GM23248 (cell line): ENCODE data around the gene GALNT13. TPM values are rescaled to one million over a fixed set of nuclear protein-coding genes. Genes with fewer than 3 reads are reported as not detected.
"Not testable (repeated sequence)": the region's sequence is repeated elsewhere in the genome, so short reads cannot be mapped to it uniquely, and the experiment has no call there.

Source experiments
- DNase-seq: peaks from one replicate; pipeline ENCODE4 v3.0.0-alpha.2; 2015
- H2AFZ ChIP-seq: fragments of 200-600 bp; sonication (generic); 2 replicates; pipeline ENCODE4 v1.6.1; 2016; ENCODE audit warnings: antibody characterized with exemption
- H3F3A ChIP-seq: fragments of 200-600 bp; sonication (generic); 2 replicates; pipeline ENCODE4 v1.6.1; 2016; ENCODE audit warnings: mild to moderate bottlenecking, antibody characterized with exemption, mixed run types; ENCODE audit not compliant: insufficient read depth
- H3K27ac ChIP-seq: fragments of 200-600 bp; sonication (generic); 2 replicates; pipeline ENCODE4 v1.5.1; 2016; ENCODE audit warnings: mild to moderate bottlenecking
- H3K27me3 ChIP-seq: fragments of 200-600 bp; sonication (generic); replicated peaks from 2 replicates; pipeline ENCODE4 v1.6.1; 2016; ENCODE audit warnings: mild to moderate bottlenecking; ENCODE audit not compliant: insufficient read depth
- H3K36me3 ChIP-seq: fragments of 200-600 bp; sonication (generic); 2 replicates; pipeline ENCODE4 v1.6.1; 2016; ENCODE audit warnings: low read depth, mild to moderate bottlenecking
- H3K4me1 ChIP-seq: fragments of 200-600 bp; sonication (generic); 2 replicates; pipeline ENCODE4 v1.6.1; 2016; ENCODE audit warnings: mild to moderate bottlenecking; ENCODE audit not compliant: insufficient read depth
- H3K4me2 ChIP-seq: fragments of 200-600 bp; sonication (generic); one replicate; pipeline ENCODE4 v1.6.1; 2016; ENCODE audit warnings: mild to moderate bottlenecking; ENCODE audit not compliant: unreplicated experiment
- H3K4me3 ChIP-seq: fragments of 200-600 bp; sonication (generic); 2 replicates; pipeline ENCODE4 v1.5.1; 2016; ENCODE audit warnings: mild to moderate bottlenecking
- H3K79me2 ChIP-seq: fragments of 200-600 bp; sonication (generic); 2 replicates; pipeline ENCODE4 v1.6.1; 2016; ENCODE audit warnings: mild to moderate bottlenecking; ENCODE audit not compliant: insufficient read depth
- H3K9ac ChIP-seq: fragments of 200-600 bp; sonication (generic); 2 replicates; pipeline ENCODE4 v1.6.1; 2016; ENCODE audit warnings: mild to moderate bottlenecking
- H3K9me2 ChIP-seq: fragments of 200-600 bp; sonication (generic); 2 replicates; pipeline ENCODE4 v1.6.1; 2016; ENCODE audit warnings: mixed run types, mild to moderate bottlenecking, moderate library complexity; ENCODE audit not compliant: insufficient read depth
- H3K9me3 ChIP-seq: fragments of 200-600 bp; sonication (generic); one replicate; pipeline ENCODE4 v1.6.1; 2017; ENCODE audit warnings: low read depth
- H4K20me1 ChIP-seq: fragments of 200-600 bp; sonication (generic); 2 replicates; pipeline ENCODE4 v1.6.0; 2016; ENCODE audit not compliant: insufficient read depth
- EZH2 ChIP-seq: fragments of 200-600 bp; sonication (generic); IDR thresholded peaks from 2 replicates; pipeline ENCODE4 v1.6.1; 2018; ENCODE audit warnings: antibody characterized with exemption, mild to moderate bottlenecking; ENCODE audit not compliant: insufficient read depth, poor library complexity, severe bottlenecking
- EZH2phosphoT487 ChIP-seq: fragments of 200-600 bp; sonication (generic); IDR thresholded peaks from 2 replicates; pipeline ENCODE4 v1.6.1; 2018; ENCODE audit warnings: antibody characterized with exemption, moderate library complexity, mild to moderate bottlenecking, low read depth; ENCODE audit not compliant: insufficient read depth
- WGBS, 2 experiments: methylation state at CpG; one replicate each; pipeline ENCODE4 v1.1.6; 2015 to 2017; ENCODE audit warnings: low lambda C conversion rate in 2 of 2, low coverage in 1 of 2; ENCODE audit errors: missing lambda C conversion rate in 2 of 2; 5-methylcytosine and 5-hydroxymethylcytosine counted together
- in situ Hi-C: fragments of 300-500 bp; cut with MboI; formaldehyde crosslinking; loops from 2 replicates; pipeline ENCODE4 v1.15.0; 2020
- polyA plus RNA-seq: library from polyadenylated mRNA; unstranded; fragments of >200 nt; fragmentation: Nextera tagmentation; extraction: Ambion mirVana; gene quantifications from 2 replicates; pipeline ENCODE4 v1.2.1, GENCODE V29; 2016
- total RNA-seq: library from RNA; depleted of rRNA; stranded (reverse); fragments of >200 nt; shearing (Covaris generic); gene quantifications from 2 replicates; pipeline ENCODE4 v1.2.3, GENCODE V29; 2014

The GALNT13 gene
- total and polyA plus RNA-seq, 2 experiments from 2014 or later, result 0.11 TPM; not detected in 1

DNA sequence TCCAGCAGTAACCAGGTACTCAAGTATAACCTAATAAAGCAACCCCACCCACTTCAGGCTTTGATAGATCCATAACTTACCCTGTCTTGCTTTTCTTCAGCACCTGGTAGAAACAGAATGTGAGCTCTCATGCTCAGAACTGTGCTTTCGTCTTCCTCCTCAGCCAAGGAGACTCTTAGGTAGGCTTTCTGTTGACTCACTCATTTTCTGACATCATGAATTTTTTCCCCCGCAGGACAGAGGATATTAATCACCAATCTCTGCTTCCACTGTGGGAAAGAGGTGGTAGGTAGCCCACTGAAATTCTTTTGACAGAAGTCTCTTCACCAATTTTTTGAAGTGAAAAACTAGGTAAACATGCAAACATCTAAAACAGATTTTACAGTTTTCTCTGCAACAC, 585.6 kb downstream of the GALNT13 start:
- Histone ChIP-seq H2AFZ (no peak overlapping the region), H3K9me3 (no peaks in the 10 kb centered on the region), H3K27me3 (no peaks in the 10 kb centered on the region), H3K27ac (no peak overlapping the region), H3K4me1 (peaks cover 14% of the 10 kb centered on the region), H3K79me2 (no peaks in the 10 kb centered on the region), H3K9ac (no peak overlapping the region), H3K36me3 (no peaks in the 10 kb centered on the region), H3K9me2 (no peaks in the 10 kb centered on the region), H3K4me3 (no peak overlapping the region), H3K4me2 (no peak overlapping the region), H4K20me1 (no peaks in the 10 kb centered on the region), H3F3A (no peaks in the 10 kb centered on the region)
- no peak for DNase-seq
- in situ Hi-C loops, result no loop called here
- 46 to 56% methylated on average over 2 of the region's 2 CpGs for WGBS, 2 experiments
- TF ChIP-seq EZH2phosphoT487 (no peak), EZH2 (no peak)

DNA sequence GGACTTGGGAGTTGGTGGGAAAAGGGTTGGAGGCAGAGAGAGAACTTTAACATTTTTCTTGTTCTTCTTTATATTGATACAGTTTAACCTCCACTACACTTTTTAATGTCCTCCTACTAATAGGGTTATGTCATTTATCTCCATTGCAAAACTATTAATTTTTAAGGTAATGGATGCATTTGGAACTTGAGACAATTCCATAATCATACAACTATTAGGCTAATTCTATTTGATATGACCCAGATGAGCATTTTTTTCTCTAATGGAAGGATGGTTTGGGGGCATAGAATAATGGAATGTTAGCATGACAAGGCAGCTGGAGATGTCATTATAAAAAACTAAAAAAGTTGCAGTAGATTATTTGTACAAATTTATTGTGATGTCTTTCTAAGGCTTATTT, 587.6 kb downstream of the GALNT13 start:
- in situ Hi-C loops, result no loop called here
- TF ChIP-seq EZH2 (no peak), EZH2phosphoT487 (no peak)
- no peak overlapping the region for H2AFZ ChIP-seq

DNA sequence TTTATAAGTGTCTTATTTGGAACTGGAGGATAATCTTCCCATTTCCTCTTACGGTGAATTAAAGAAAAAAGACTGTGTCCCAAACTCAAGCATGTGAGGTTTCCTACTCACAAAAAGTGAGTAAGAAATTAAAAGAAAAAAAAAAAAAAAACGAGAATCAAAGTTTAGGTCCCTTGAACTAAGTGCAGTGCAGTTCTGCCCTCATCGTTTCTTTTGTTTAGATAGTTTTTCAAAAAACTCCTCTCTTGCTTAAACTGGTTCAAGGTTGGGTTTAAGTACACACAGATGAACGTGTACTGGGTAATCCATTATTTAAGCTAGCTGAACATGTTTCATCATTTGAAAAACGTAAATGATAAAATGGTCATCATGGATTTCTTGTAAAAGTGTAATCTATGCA, 590.9 kb downstream of the GALNT13 start:
- no peak for DNase-seq
- H3K9me2 ChIP-seq, result no peaks in the 10 kb centered on the region
- WGBS, 2 experiments, result 32 to 33% methylated on average over 5 of the region's 5 CpGs
- no peaks in the 10 kb centered on the region for H3K4me1 ChIP-seq
- no peak overlapping the region for H3K9ac ChIP-seq
- in situ Hi-C loops, result no loop called here
- no peaks in the 10 kb centered on the region for H3K79me2 ChIP-seq
- TF ChIP-seq EZH2phosphoT487, result no peak
- TF ChIP-seq EZH2, result no peak
- no peak overlapping the region for H3K4me2 ChIP-seq
- H3K36me3 ChIP-seq, result no peaks in the 10 kb centered on the region
- no peaks in the 10 kb centered on the region for H4K20me1 ChIP-seq
- H3K27me3 ChIP-seq, result no peaks in the 10 kb centered on the region
- H3K4me3 ChIP-seq, result no peak overlapping the region
- H3F3A ChIP-seq, result no peaks in the 10 kb centered on the region
- H2AFZ ChIP-seq, result no peak overlapping the region
- no peak overlapping the region for H3K27ac ChIP-seq
- no peaks in the 10 kb centered on the region for H3K9me3 ChIP-seq

More for the DNA sequence above, 587.6 kb downstream of the GALNT13 start:
- Histone ChIP-seq H3K9me3 (no peaks in the 10 kb centered on the region), H3K27ac (no peak overlapping the region), H3F3A (no peaks in the 10 kb centered on the region), H3K79me2 (no peaks in the 10 kb centered on the region), H3K9ac (no peak overlapping the region), H3K4me1 (peaks cover 14% of the 10 kb centered on the region), H3K4me2 (no peak overlapping the region), H3K27me3 (no peaks in the 10 kb centered on the region), H4K20me1 (no peaks in the 10 kb centered on the region), H3K36me3 (no peaks in the 10 kb centered on the region), H3K4me3 (no peak overlapping the region), H3K9me2 (no peaks in the 10 kb centered on the region)
- no peak for DNase-seq

DNA sequence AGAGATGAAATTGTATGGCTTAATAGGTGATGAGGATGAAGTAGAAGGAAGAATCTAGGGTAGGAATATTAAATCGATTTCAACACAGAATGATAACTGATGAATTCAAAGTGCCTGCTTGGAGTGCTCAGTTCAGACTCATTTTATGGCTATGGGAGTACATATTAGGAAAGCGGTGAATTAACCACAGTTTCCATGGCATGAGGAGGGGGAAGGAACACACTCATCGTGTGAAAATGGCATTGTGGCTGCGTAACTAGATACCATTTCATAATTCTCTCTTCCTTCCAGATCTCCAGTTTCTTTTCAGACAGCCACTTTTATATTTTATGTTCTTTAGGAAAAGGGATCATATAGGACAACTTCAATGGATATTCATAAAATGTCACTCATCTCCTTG, 594.5 kb downstream of the GALNT13 start:
- H3K79me2 ChIP-seq, result no peaks in the 10 kb centered on the region
- H3K9ac ChIP-seq, result no peak overlapping the region
- 46 to 51% methylated on average over 4 of the region's 4 CpGs for WGBS, 2 experiments
- no peaks in the 10 kb centered on the region for H3K9me3 ChIP-seq
- H4K20me1 ChIP-seq, result no peaks in the 10 kb centered on the region
- H3K4me1 ChIP-seq, result no peaks in the 10 kb centered on the region
- no peaks in the 10 kb centered on the region for H3F3A ChIP-seq
- no peak for DNase-seq
- H3K27ac ChIP-seq, result no peak overlapping the region
- no peak for TF ChIP-seq EZH2
- no peak for TF ChIP-seq EZH2phosphoT487
- in situ Hi-C loops, result no loop called here
- no peaks in the 10 kb centered on the region for H3K27me3 ChIP-seq
- no peak overlapping the region for H2AFZ ChIP-seq
- H3K4me3 ChIP-seq, result no peak overlapping the region
- no peaks in the 10 kb centered on the region for H3K36me3 ChIP-seq
- no peaks in the 10 kb centered on the region; the same call in 1 of the 2 replicates for H3K9me2 ChIP-seq
- no peak overlapping the region for H3K4me2 ChIP-seq

GRCh38 chr2:154470376-154470775, 598.7 kb downstream of the GALNT13 start:
- in situ Hi-C loops, result no loop called here
- no peaks in the 10 kb centered on the region for H3K4me1 ChIP-seq
- no peak for DNase-seq
- H3K36me3 ChIP-seq, result no peaks in the 10 kb centered on the region
- no peaks in the 10 kb centered on the region for H3K9me3 ChIP-seq
- no peak overlapping the region for H3K9ac ChIP-seq
- TF ChIP-seq EZH2 (no peak), EZH2phosphoT487 (no peak)
- H3K4me2 ChIP-seq, result no peak overlapping the region
- no peaks in the 10 kb centered on the region for H3K79me2 ChIP-seq
- H3K9me2 ChIP-seq, result no peaks in the 10 kb centered on the region; the same call in 1 of the 2 replicates
- H3K27me3 ChIP-seq, result no peaks in the 10 kb centered on the region
- H3K4me3 ChIP-seq, result no peak overlapping the region
- H3K27ac ChIP-seq, result no peak overlapping the region
- no peaks in the 10 kb centered on the region for H3F3A ChIP-seq
- no peak overlapping the region for H2AFZ ChIP-seq
- WGBS, 2 experiments, result 20 to 30% methylated on average over 2 of the region's 2 CpGs
- no peaks in the 10 kb centered on the region for H4K20me1 ChIP-seq

DNA sequence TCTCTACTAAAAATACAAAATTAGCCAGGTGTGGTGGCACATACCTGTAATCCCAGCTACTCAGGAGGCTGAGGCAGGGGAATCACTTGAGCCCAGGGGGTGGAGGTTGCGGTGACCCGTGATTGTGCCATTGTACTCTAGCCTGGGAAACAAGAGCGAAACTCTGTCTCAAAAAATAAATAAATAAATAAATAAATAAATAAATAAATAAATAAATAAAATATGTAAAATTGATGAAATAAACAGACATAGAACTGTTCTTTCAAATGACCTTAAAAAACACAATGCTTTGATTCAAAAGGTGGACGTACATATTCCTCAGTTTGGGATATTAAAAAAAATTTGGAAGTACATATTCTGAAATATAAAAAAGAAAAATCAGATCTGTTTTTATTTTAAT, 599.8 kb downstream of the GALNT13 start:
- H3K4me2 ChIP-seq, H4K20me1 ChIP-seq, H3K9me2 ChIP-seq, H2AFZ ChIP-seq, H3K79me2 ChIP-seq, H3K9ac ChIP-seq, H3K4me3 ChIP-seq, H3K36me3 ChIP-seq, in situ Hi-C loops, H3F3A ChIP-seq, H3K4me1 ChIP-seq, DNase-seq, H3K27ac ChIP-seq, H3K27me3 ChIP-seq, H3K9me3 ChIP-seq: not testable (repeated sequence)
- 55 to 58% methylated on average over 4 of the region's 4 CpGs for WGBS, 2 experiments
